NT2/D1 (cell line): Measurements from ENCODE around the gene PPP1CC.
"Not testable (repeated sequence)": the region's sequence is repeated elsewhere in the genome, so short reads cannot be mapped to it uniquely, and the experiment has no call there.

ENCODE experiments used
- DNase-seq: peaks from one replicate; pipeline ENCODE4 v3.0.0-alpha.2; 2011; ENCODE audit warnings: low read depth, low spot score
- H3K27me3 ChIP-seq: 2 replicates; pipeline ENCODE4 v1.6.0; 2011; ENCODE audit warnings: mild to moderate bottlenecking; ENCODE audit not compliant: insufficient read length, insufficient read depth
- H3K36me3 ChIP-seq: 2 replicates; pipeline ENCODE4 v1.6.1; 2011; ENCODE audit warnings: mild to moderate bottlenecking, low read length, mixed read lengths; ENCODE audit not compliant: insufficient read depth, insufficient read length
- H3K4me1 ChIP-seq: 2 replicates; pipeline ENCODE4 v1.5.1; 2011; ENCODE audit not compliant: insufficient read depth, insufficient read length
- H3K4me3 ChIP-seq: 2 replicates; pipeline ENCODE4 v1.5.1; 2011; ENCODE audit warnings: low read depth; ENCODE audit not compliant: insufficient read length
- H3K9ac ChIP-seq: 2 replicates; pipeline ENCODE4 v1.6.0; 2011; ENCODE audit warnings: low read depth; ENCODE audit not compliant: insufficient read length
- H3K9me3 ChIP-seq: 2 replicates; pipeline ENCODE4 v1.5.1; 2011; ENCODE audit warnings: mild to moderate bottlenecking, low read length; ENCODE audit not compliant: insufficient read depth
- SUZ12 ChIP-seq: IDR thresholded peaks from 2 replicates; pipeline ENCODE4 v1.6.1; 2011; ENCODE audit not compliant: insufficient read length, insufficient read depth; ENCODE audit errors: extremely low read depth
- YY1 ChIP-seq: IDR thresholded peaks from 2 replicates; pipeline ENCODE4 v1.6.1; 2011; ENCODE audit not compliant: insufficient read length, insufficient read depth
- ZNF274 ChIP-seq: IDR thresholded peaks from 2 replicates; pipeline ENCODE4 v1.6.1; 2011; ENCODE audit warnings: mild to moderate bottlenecking, low read depth, low read length

PPP1CC gene

DNA sequence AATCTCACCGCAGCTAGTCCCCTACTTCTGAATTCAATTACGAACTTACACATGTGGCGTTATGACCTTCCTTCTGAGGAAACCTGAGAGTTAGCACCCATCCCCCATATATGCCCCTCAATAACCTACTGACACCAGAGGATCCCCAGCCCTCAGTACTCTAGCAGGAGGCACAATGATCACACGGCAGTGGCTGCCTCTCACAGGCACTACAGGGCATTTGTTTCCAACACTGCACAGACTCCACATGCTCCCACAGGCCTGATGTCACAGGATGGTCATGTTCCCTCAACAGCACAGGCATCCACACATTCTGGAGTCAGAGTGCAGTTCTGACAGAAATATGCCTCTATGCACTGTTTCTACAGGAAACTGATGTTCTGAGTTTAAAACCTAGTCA, 17.4 kb downstream of the PPP1CC start:
- Histone ChIP-seq H3K36me3 (peaks cover 93% of the 10 kb centered on the region), H3K9me3 (no peaks in the 10 kb centered on the region), H3K4me3 (no peak overlapping the region), H3K9ac (no peak overlapping the region), H3K27me3 (no peaks in the 10 kb centered on the region), H3K4me1 (peaks cover 6% of the 10 kb centered on the region)
- no peak for DNase-seq
- no peak for TF ChIP-seq SUZ12
- TF ChIP-seq YY1 = no peak
- no peak for TF ChIP-seq ZNF274

DNA sequence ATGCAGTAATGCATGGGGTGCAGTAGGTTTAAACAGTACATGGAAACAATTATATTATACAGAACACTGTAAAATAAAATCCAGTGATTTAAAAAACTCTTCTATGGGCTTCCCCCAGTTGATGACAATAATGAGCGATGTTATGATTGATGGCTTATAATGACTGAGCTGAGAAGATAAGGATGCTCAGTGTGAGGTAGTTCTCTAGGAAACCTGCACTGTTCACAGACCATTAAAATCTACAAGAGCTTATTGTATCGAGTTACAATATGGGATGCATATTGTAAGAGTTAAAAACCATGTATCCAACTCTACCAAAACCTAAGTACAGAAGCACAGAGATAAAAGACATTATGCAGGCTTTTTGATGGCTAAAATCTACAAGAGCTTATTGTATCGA, 19.8 kb downstream of the PPP1CC start:
- not testable (repeated sequence) for DNase-seq, H3K4me1 ChIP-seq, H3K9me3 ChIP-seq, H3K4me3 ChIP-seq, H3K9ac ChIP-seq, H3K27me3 ChIP-seq
- H3K36me3 ChIP-seq = peaks cover 96% of the 10 kb centered on the region

DNA sequence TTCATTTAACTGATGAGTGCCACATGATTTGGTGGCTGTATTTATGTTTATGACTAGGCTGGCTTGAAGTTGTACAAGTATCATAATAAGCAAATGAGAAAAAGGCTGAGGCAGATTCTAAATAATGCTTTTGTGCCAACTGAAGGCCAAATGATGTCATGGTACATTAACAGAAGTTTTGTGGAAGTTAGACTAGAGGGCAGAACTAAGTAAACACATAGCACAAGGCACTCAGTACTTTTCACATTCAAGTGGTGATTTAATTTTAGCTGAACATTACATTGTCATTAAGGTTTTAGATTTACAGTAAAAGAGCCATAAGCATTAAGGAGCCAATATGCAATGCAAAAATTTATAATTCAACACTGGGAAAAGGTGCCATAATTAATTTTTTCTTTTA, 21.1 kb downstream of the PPP1CC start:
- Histone ChIP-seq H3K36me3 (peaks cover 92% of the 10 kb centered on the region), H3K9me3 (no peaks in the 10 kb centered on the region), H3K4me1 (peaks cover 2% of the 10 kb centered on the region), H3K27me3 (no peaks in the 10 kb centered on the region), H3K4me3 (no peak overlapping the region), H3K9ac (no peak overlapping the region)
- TF ChIP-seq SUZ12 (no peak), ZNF274 (no peak), YY1 (no peak)
- DNase-seq = no peak

DNA sequence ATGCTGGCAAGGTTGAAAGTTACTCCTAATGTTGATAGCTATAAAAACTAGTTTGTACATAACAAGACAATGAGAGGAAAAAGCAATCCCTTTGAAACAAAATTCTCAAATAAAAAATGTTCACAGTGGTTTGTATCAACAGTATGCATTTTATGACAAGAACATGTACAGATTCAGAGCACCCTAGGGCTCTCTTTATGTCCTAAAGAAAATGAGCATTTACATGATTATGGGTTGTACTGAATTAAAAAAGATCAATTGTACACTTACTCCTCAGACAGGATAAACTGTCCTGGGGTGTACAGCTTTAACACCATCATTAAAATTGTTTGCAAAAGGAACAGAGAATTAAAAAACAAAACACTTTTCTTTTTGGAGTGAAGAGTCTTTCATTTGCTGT, 22.2 kb downstream of the PPP1CC start:
- Histone ChIP-seq H3K4me1 (peaks cover 2% of the 10 kb centered on the region), H3K9ac (no peak overlapping the region), H3K36me3 (peaks cover 82% of the 10 kb centered on the region), H3K4me3 (no peak overlapping the region), H3K27me3 (no peaks in the 10 kb centered on the region), H3K9me3 (no peaks in the 10 kb centered on the region)
- TF ChIP-seq ZNF274 (no peak), YY1 (no peak), SUZ12 (no peak)
- DNase-seq = no peak

DNA sequence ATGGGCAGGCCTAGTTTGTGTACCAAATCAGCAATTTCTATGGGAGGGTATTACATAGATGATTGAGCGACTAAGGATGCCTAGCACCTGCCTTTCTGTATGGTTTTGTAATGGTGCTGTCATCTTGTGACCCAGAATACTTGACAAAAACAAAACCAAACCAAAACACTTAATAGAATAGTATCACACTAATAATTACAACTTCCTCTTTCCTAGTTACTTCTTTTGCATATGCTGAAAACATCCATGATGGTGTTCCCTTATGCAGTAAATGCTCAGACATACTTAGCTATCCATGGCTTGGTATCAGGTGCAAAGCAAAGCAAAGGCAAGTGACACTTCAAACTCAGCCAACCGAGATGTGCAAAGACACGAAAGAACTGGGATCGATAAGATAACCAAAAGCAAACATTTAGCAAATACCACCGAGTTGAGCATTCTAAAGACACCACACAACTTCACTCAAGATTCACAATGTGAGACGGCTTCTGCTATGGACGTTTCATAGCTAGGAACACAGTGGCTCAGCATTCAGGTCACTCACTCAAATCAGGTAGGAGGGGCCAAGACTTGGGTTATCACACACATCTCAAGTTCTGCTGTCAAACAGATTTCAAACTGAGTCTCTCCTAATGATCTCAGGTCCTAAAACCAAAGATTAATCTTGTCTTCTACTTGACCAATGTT, 24.3 kb downstream of the PPP1CC start:
- Histone ChIP-seq H3K4me1 (no peaks in the 10 kb centered on the region), H3K36me3 (peaks cover 63% of the 10 kb centered on the region), H3K9ac (no peak overlapping the region), H3K4me3 (no peak overlapping the region), H3K27me3 (no peaks in the 10 kb centered on the region), H3K9me3 (no peaks in the 10 kb centered on the region)
- TF ChIP-seq SUZ12 (no peak), YY1 (no peak), ZNF274 (no peak)
- no peak for DNase-seq

DNA sequence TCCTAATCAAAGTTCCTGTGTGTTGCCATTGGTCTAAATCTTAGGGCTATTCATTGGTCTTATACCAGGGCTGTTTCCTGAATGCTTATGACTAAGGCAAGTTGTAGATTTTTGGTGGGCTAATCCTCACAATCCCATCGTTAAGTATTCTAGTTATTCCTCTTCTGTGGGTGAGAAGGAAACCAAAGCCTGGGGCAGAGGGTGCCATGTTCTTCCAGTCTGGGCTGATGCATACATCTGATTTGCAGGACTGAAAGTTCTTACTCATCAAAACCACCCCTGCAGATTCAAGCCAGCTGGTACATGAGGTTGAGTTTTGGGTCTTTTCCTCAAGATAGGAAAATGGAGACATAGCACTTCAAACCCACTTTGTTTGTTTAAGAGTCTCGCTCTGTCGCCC, 25.7 kb downstream of the PPP1CC start:
- no peak for DNase-seq
- Histone ChIP-seq H3K4me3 (no peak overlapping the region), H3K36me3 (peaks cover 50% of the 10 kb centered on the region), H3K9me3 (no peaks in the 10 kb centered on the region), H3K27me3 (no peaks in the 10 kb centered on the region), H3K9ac (no peak overlapping the region), H3K4me1 (no peaks in the 10 kb centered on the region)
- TF ChIP-seq ZNF274 (no peak), YY1 (no peak), SUZ12 (no peak)

DNA sequence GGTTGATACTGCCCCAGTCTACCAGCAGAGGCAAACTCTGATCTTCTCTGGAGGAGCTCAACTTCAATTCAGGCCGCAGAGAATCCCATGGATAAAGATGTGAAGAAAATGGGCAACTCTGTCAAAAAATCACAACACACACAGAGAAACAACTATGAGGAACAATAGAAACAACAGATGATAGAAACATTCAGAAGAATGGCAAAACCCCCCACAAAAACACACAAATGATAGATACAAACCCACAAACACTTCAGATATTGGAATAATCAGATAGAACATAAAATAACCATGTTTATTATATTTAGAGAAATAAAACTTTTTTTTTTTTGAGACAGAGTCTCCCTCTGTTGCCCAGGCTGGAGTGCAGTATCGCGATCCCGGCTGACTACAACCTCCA, 33.8 kb downstream of the PPP1CC start:
- no peaks in the 10 kb centered on the region for H3K27me3 ChIP-seq
- no peaks in the 10 kb centered on the region for H3K9me3 ChIP-seq
- no peak for TF ChIP-seq ZNF274
- TF ChIP-seq SUZ12 = no peak
- no peak for TF ChIP-seq YY1
- DNase-seq = no peak
- no peaks in the 10 kb centered on the region for H3K4me1 ChIP-seq
- no peak overlapping the region for H3K9ac ChIP-seq
- H3K36me3 ChIP-seq = no peaks in the 10 kb centered on the region
- H3K4me3 ChIP-seq = no peak overlapping the region

DNA sequence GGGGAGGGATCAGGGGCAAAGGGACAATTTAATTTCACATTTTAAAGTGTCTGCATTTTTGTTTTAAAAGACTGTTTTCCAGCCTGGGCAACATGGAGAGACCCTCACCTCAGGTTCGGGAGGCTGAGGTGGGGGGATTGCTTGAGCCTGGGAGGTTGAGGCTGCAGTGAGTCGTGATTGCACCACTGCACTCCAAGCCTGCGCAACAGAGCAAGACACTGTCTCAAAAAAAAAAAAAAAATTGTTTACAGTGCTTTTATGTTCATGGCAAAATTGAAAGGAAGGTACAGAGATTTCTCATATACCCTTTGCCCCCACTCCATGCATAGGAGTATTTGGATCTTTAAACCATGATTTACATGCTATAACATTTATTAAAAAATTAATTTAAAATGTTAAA, 37.4 kb downstream of the PPP1CC start:
- no peak for DNase-seq
- Histone ChIP-seq H3K9me3 (no peaks in the 10 kb centered on the region), H3K4me1 (no peaks in the 10 kb centered on the region), H3K36me3 (no peaks in the 10 kb centered on the region), H3K9ac (no peak overlapping the region), H3K27me3 (no peaks in the 10 kb centered on the region), H3K4me3 (no peak overlapping the region)
- no peak for TF ChIP-seq YY1
- no peak for TF ChIP-seq SUZ12
- no peak for TF ChIP-seq ZNF274
